HEK293 (cell line): Measurements from ENCODE around the gene CTSD.

Source experiments
- CTCF ChIA-PET: fragments of 350-600 bp; formaldehyde crosslinking; extraction: SDS; loops from one replicate; lab custom pipeline; 2021; ENCODE audit warnings: antibody characterized with exemption; lab: Yijun Ruan, JAX
- POLR2A ChIA-PET: fragments of 300-600 bp; formaldehyde crosslinking; extraction: SDS; loops from one replicate; lab custom pipeline; 2020; ENCODE audit warnings: antibody characterized with exemption, inconsistent platforms; lab: Yijun Ruan, JAX
- H3K27ac ChIP-seq: fragments of 200-500 bp; sonication (Bioruptor generic); 2 replicates; pipeline ENCODE4 v1.5.1; 2014; ENCODE audit warnings: low read depth, low read length, control low read depth, inconsistent platforms; ENCODE audit errors: extremely low read depth
- H3K36me3 ChIP-seq, 2 experiments: fragments of 200-500 bp in 1 of 2; sonication (Bioruptor generic) in 1 of 2; 1 replicate in 1 of 2; 2 replicates in 1 of 2; pipeline ENCODE4 v1.5.1; 2014 to 2017; ENCODE audit warnings: inconsistent platforms in 2 of 2, low read length in 2 of 2; ENCODE audit not compliant: control insufficient read depth in 2 of 2, insufficient read depth in 1 of 2
- H3K4me1 ChIP-seq: fragments of 200-500 bp; sonication (Bioruptor generic); 2 replicates; pipeline ENCODE4 v1.5.1; 2014; ENCODE audit warnings: mild to moderate bottlenecking, low read length, inconsistent platforms; ENCODE audit not compliant: control insufficient read depth, insufficient read depth
- H3K4me3 ChIP-seq: 2 replicates; pipeline ENCODE4 v1.5.1; 2011; ENCODE audit warnings: low read depth, mild to moderate bottlenecking, control low read depth, low read length, moderate library complexity
- H3K9me3 ChIP-seq: fragments of 200-500 bp; sonication (Bioruptor generic); 2 replicates; pipeline ENCODE4 v1.5.1; 2014; ENCODE audit warnings: low read depth, low read length, inconsistent platforms; ENCODE audit not compliant: control insufficient read depth, insufficient read depth
- BCL11B ChIP-seq: fragments of 450-650 bp; formaldehyde crosslinking; IDR thresholded peaks from 2 replicates; pipeline ENCODE4 v1.5.1; 2016; ENCODE audit warnings: low read depth, missing biosample characterization, missing genetic modification characterization
- HOXD13 ChIP-seq: sonication (generic); formaldehyde crosslinking; IDR thresholded peaks from 2 replicates; pipeline ENCODE4 v1.8.0; 2022; ENCODE audit warnings: missing genetic modification reagents, borderline replicate concordance
- KLF16 ChIP-seq: fragments of 450-650 bp; formaldehyde crosslinking; IDR thresholded peaks from 2 replicates; pipeline ENCODE4 v1.5.1; 2017; ENCODE audit warnings: missing biosample characterization, missing genetic modification characterization
- KLF17 ChIP-seq: fragments of 450-650 bp; formaldehyde crosslinking; IDR thresholded peaks from 2 replicates; pipeline ENCODE4 v1.5.1; 2016; ENCODE audit warnings: missing biosample characterization, missing genetic modification characterization
- KLF7 ChIP-seq: fragments of 450-650 bp; formaldehyde crosslinking; IDR thresholded peaks from 2 replicates; pipeline ENCODE4 v1.5.1; 2016; ENCODE audit warnings: missing biosample characterization, missing genetic modification characterization, borderline replicate concordance
- REST ChIP-seq: fragments of 450-650 bp; formaldehyde crosslinking; IDR thresholded peaks from 2 replicates; pipeline ENCODE4 v1.5.1; 2016; ENCODE audit warnings: missing biosample characterization, missing genetic modification characterization
- SP2 ChIP-seq: fragments of 450-650 bp; formaldehyde crosslinking; IDR thresholded peaks from 2 replicates; pipeline ENCODE4 v1.5.1; 2016; ENCODE audit warnings: missing biosample characterization, missing genetic modification characterization
- YY1 ChIP-seq: fragments of 450-650 bp; formaldehyde crosslinking; IDR thresholded peaks from 2 replicates; pipeline ENCODE4 v1.5.1; 2018; ENCODE audit warnings: missing biosample characterization, missing genetic modification characterization
- ZBTB1 ChIP-seq: fragments of 450-650 bp; formaldehyde crosslinking; IDR thresholded peaks from 2 replicates; pipeline ENCODE4 v1.5.1; 2016; ENCODE audit warnings: missing biosample characterization, missing genetic modification characterization
- ZFP3 ChIP-seq: fragments of 450-650 bp; formaldehyde crosslinking; IDR thresholded peaks from 2 replicates; pipeline ENCODE4 v1.5.1; 2016; ENCODE audit warnings: low read depth, missing biosample characterization, missing genetic modification characterization
- ZFP69B ChIP-seq: fragments of 450-650 bp; formaldehyde crosslinking; IDR thresholded peaks from 2 replicates; pipeline ENCODE4 v1.5.1; 2016; ENCODE audit warnings: missing biosample characterization, missing genetic modification characterization
- ZNF10 ChIP-seq: fragments of 450-650 bp; formaldehyde crosslinking; IDR thresholded peaks from 2 replicates; pipeline ENCODE4 v1.5.1; 2017; ENCODE audit warnings: missing biosample characterization, missing genetic modification characterization
- ZNF112 ChIP-seq: fragments of 450-650 bp; formaldehyde crosslinking; IDR thresholded peaks from 2 replicates; pipeline ENCODE4 v1.5.0; 2017; ENCODE audit warnings: missing biosample characterization, missing genetic modification characterization
- ZNF184 ChIP-seq: fragments of 450-650 bp; IDR thresholded peaks from 2 replicates; pipeline ENCODE4 v1.5.1; 2018; ENCODE audit warnings: missing biosample characterization, mild to moderate bottlenecking, missing genetic modification characterization
- ZNF214 ChIP-seq: fragments of 450-650 bp; formaldehyde crosslinking; IDR thresholded peaks from 2 replicates; pipeline ENCODE4 v1.5.1; 2017; ENCODE audit warnings: missing biosample characterization, mild to moderate bottlenecking, missing genetic modification characterization, borderline replicate concordance
- ZNF23 ChIP-seq: fragments of 450-650 bp; formaldehyde crosslinking; IDR thresholded peaks from 2 replicates; pipeline ENCODE4 v1.5.1; 2016; ENCODE audit warnings: missing biosample characterization, missing genetic modification characterization, borderline replicate concordance
- ZNF24 ChIP-seq: fragments of 450-650 bp; formaldehyde crosslinking; IDR thresholded peaks from 2 replicates; pipeline ENCODE4 v1.5.1; 2016; ENCODE audit warnings: missing biosample characterization, missing genetic modification characterization
- ZNF677 ChIP-seq: fragments of 450-650 bp; IDR thresholded peaks from 2 replicates; pipeline ENCODE4 v1.5.0; 2018; ENCODE audit warnings: missing biosample characterization, mild to moderate bottlenecking, missing genetic modification characterization, moderate library complexity
- ZNF76 ChIP-seq: fragments of 450-650 bp; formaldehyde crosslinking; IDR thresholded peaks from 2 replicates; pipeline ENCODE4; 2016; ENCODE audit warnings: low read depth, missing biosample characterization, missing genetic modification characterization, borderline replicate concordance
- ZNF785 ChIP-seq: fragments of 450-650 bp; formaldehyde crosslinking; IDR thresholded peaks from 2 replicates; pipeline ENCODE4 v1.5.1; 2016; ENCODE audit warnings: missing biosample characterization, missing genetic modification characterization
- ZNF792 ChIP-seq: fragments of 450-650 bp; formaldehyde crosslinking; IDR thresholded peaks from 2 replicates; pipeline ENCODE4 v1.5.1; 2016; ENCODE audit warnings: missing biosample characterization, missing genetic modification characterization
- ZSCAN23 ChIP-seq: fragments of 450-650 bp; formaldehyde crosslinking; IDR thresholded peaks from 2 replicates; pipeline ENCODE4 v1.5.1; 2016; ENCODE audit warnings: missing biosample characterization, missing genetic modification characterization
- TF ChIP-seq, protein P1 (sequence below): fragments of 450-650 bp; formaldehyde crosslinking; IDR thresholded peaks from 2 replicates; pipeline ENCODE4 v1.5.1; 2016; ENCODE audit warnings: missing biosample characterization, missing genetic modification characterization, borderline replicate concordance

Gene CTSD

GRCh38 chr11:1740786-1741530 is 22.8 kb downstream of the CTSD start (continued):
- no peak for TF ChIP-seq KLF7 (tag by site-specific recombination)
- no peak for TF ChIP-seq ZBTB1 (tag by site-specific recombination)

DNA sequence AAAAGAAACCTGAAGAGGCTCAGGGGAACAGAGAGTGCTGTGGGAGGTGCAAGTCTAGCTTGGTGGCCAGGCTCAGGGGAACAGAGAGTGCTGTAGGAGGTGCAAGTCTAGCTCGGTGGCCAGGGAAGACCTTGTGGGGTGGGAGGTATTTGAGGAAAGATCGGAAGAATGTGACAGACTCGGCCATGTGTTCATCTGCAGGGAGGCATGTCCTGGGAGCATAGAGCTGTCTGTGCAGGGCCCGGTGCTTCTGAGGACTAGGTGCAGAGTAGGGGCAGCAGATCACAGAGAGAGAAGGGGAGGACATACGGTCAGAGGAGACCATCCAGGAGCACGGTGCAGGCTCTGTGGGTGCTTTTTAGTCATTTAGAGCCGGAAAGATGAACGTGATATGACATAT is 24.2 kb downstream of the CTSD start:
- POLR2A ChIA-PET, result no interaction called here
- no peak overlapping the region for H3K27ac ChIP-seq
- H3K4me1 ChIP-seq, result no peaks in the 10 kb centered on the region
- TF ChIP-seq KLF17 (tag by site-specific recombination), result no peak
- no peak for TF ChIP-seq ZNF785 (tag by site-specific recombination)
- TF ChIP-seq KLF16 (tag by site-specific recombination), result no peak
- no peak for TF ChIP-seq ZNF214 (tag by site-specific recombination)
- TF ChIP-seq, all 188 proteins: peak for 0
- H3K4me3 ChIP-seq, result no peak overlapping the region
- H3K9me3 ChIP-seq, result no peaks in the 10 kb centered on the region
- CTCF ChIA-PET, result interaction anchor here (0.7 to 1.2 kb wide), 2 partner anchors 27 to 45 kb away, joined by 3 read pairs; no protein-coding TSS in a partner anchor
- H3K36me3 ChIP-seq, result no peaks in the 10 kb centered on the region

- CTCF ChIA-PET, result interaction anchor here (0.6 kb wide), 2 partner anchors 128 to 414 kb away, joined by 3 to 4 read pairs; no protein-coding TSS in a partner anchor
- Histone ChIP-seq H3K4me3 (no peak overlapping the region), H3K9me3 (no peaks in the 10 kb centered on the region), H3K4me1 (no peaks in the 10 kb centered on the region), H3K27ac (no peak overlapping the region), H3K36me3 (no peaks in the 10 kb centered on the region)
- POLR2A ChIA-PET, result interaction anchor here (0.7 kb wide), 1 partner anchor 377 kb away, joined by 7 read pairs; no protein-coding TSS in a partner anchor
- TF ChIP-seq SP2 (no peak), ZNF792 (tag by site-specific recombination) (no peak), HOXD13 (CRISPR knock-in tag) (no peak), ZFP3 (tag by site-specific recombination) (no peak), ZNF24 (tag by site-specific recombination) (no peak), ZNF10 (tag by site-specific recombination) (no peak), ZNF677 (no peak), REST (tag by site-specific recombination) (no peak), BCL11B (tag by site-specific recombination) (no peak), ZNF184 (tag by site-specific recombination) (no peak), ZNF112 (tag by site-specific recombination) (no peak), ZFP69B (no peak), ZSCAN23 (tag by site-specific recombination) (no peak), ZNF23 (tag by site-specific recombination) (no peak), ZNF76 (tag by site-specific recombination) (no peak), YY1 (tag by site-specific recombination) (no peak)
- TF ChIP-seq, protein P1, sequence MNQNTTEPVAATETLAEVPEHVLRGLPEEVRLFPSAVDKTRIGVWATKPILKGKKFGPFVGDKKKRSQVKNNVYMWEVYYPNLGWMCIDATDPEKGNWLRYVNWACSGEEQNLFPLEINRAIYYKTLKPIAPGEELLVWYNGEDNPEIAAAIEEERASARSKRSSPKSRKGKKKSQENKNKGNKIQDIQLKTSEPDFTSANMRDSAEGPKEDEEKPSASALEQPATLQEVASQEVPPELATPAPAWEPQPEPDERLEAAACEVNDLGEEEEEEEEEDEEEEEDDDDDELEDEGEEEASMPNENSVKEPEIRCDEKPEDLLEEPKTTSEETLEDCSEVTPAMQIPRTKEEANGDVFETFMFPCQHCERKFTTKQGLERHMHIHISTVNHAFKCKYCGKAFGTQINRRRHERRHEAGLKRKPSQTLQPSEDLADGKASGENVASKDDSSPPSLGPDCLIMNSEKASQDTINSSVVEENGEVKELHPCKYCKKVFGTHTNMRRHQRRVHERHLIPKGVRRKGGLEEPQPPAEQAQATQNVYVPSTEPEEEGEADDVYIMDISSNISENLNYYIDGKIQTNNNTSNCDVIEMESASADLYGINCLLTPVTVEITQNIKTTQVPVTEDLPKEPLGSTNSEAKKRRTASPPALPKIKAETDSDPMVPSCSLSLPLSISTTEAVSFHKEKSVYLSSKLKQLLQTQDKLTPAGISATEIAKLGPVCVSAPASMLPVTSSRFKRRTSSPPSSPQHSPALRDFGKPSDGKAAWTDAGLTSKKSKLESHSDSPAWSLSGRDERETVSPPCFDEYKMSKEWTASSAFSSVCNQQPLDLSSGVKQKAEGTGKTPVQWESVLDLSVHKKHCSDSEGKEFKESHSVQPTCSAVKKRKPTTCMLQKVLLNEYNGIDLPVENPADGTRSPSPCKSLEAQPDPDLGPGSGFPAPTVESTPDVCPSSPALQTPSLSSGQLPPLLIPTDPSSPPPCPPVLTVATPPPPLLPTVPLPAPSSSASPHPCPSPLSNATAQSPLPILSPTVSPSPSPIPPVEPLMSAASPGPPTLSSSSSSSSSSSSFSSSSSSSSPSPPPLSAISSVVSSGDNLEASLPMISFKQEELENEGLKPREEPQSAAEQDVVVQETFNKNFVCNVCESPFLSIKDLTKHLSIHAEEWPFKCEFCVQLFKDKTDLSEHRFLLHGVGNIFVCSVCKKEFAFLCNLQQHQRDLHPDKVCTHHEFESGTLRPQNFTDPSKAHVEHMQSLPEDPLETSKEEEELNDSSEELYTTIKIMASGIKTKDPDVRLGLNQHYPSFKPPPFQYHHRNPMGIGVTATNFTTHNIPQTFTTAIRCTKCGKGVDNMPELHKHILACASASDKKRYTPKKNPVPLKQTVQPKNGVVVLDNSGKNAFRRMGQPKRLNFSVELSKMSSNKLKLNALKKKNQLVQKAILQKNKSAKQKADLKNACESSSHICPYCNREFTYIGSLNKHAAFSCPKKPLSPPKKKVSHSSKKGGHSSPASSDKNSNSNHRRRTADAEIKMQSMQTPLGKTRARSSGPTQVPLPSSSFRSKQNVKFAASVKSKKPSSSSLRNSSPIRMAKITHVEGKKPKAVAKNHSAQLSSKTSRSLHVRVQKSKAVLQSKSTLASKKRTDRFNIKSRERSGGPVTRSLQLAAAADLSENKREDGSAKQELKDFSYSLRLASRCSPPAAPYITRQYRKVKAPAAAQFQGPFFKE, result no peak
Observed at GRCh38 chr11:1738380-1738779, 25.3 kb downstream of the CTSD start.
